Measurements from ENCODE around the gene MND1. TPM values are rescaled to one million over a fixed set of nuclear protein-coding genes. Genes with fewer than 3 reads are reported as not detected.

MND1 gene
- total RNA-seq, 4 donors from 2014 or later = not detected

GRCh38 chr4:153325558-153325957 is 18.9 kb upstream of the MND1 start:
- Histone ChIP-seq H3K4me1 (no peaks in the 10 kb centered on the region), H3K9me3 (no peaks in the 10 kb centered on the region), H3K27ac (no peak overlapping the region), H3K36me3 (peaks cover 12% of the 10 kb centered on the region), H3K27me3 (no peaks in the 10 kb centered on the region), H3K4me3 (no peak overlapping the region)
- 56% methylated on average over 2 of the region's 2 CpGs for WGBS
- DNase-seq (ENCODE audit: low spot score in 2 of 2) = no peak
- TF ChIP-seq EP300 (IDR thresholded peaks at IDR 0.05) = no peak
- TF ChIP-seq CTCF (IDR thresholded peaks at IDR 0.05) = no peak
- no peak for TF ChIP-seq POLR2AphosphoS5 (IDR thresholded peaks at IDR 0.05)
- no peak for TF ChIP-seq POLR2A (IDR thresholded peaks at IDR 0.05)

GRCh38 chr4:153326513-153326912 is 18.0 kb upstream of the MND1 start:
- H3K27me3 ChIP-seq = no peaks in the 10 kb centered on the region
- H3K4me1 ChIP-seq = no peaks in the 10 kb centered on the region
- no peak for TF ChIP-seq CTCF (IDR thresholded peaks at IDR 0.05)
- no peak for TF ChIP-seq EP300 (IDR thresholded peaks at IDR 0.05)
- TF ChIP-seq POLR2A (IDR thresholded peaks at IDR 0.05) = no peak
- no peak for TF ChIP-seq POLR2AphosphoS5 (IDR thresholded peaks at IDR 0.05)
- H3K9me3 ChIP-seq = no peaks in the 10 kb centered on the region
- H3K27ac ChIP-seq = no peak overlapping the region
- WGBS = 88% methylated on average over 11 of the region's 11 CpGs
- H3K4me3 ChIP-seq = no peak overlapping the region
- peaks cover 11% of the 10 kb centered on the region for H3K36me3 ChIP-seq
- no peak for DNase-seq (ENCODE audit: low spot score in 2 of 2)

GRCh38 chr4:153327247-153327646 is 17.2 kb upstream of the MND1 start:
- H3K27ac ChIP-seq = no peak overlapping the region
- no peak for TF ChIP-seq EP300 (IDR thresholded peaks at IDR 0.05)
- TF ChIP-seq CTCF (IDR thresholded peaks at IDR 0.05) = no peak
- TF ChIP-seq POLR2A (IDR thresholded peaks at IDR 0.05) = no peak
- no peak for TF ChIP-seq POLR2AphosphoS5 (IDR thresholded peaks at IDR 0.05)
- H3K4me3 ChIP-seq = no peak overlapping the region
- WGBS = 70% methylated on average over 1 of the region's 1 CpG
- H3K4me1 ChIP-seq = no peaks in the 10 kb centered on the region
- no peak for DNase-seq (ENCODE audit: low spot score in 2 of 2)
- no peaks in the 10 kb centered on the region for H3K27me3 ChIP-seq
- peaks cover 11% of the 10 kb centered on the region for H3K36me3 ChIP-seq
- H3K9me3 ChIP-seq = no peaks in the 10 kb centered on the region

- 97% methylated on average over 2 of the region's 2 CpGs for WGBS
- no peak overlapping the region for H3K4me3 ChIP-seq
Observed at GRCh38 chr4:153332936-153333335, 11.6 kb upstream of the MND1 start.

GRCh38 chr4:153333874-153334273 is 10.6 kb upstream of the MND1 start:
- Histone ChIP-seq H3K27ac (no peak overlapping the region), H3K4me1 (no peaks in the 10 kb centered on the region), H3K27me3 (no peaks in the 10 kb centered on the region), H3K4me3 (no peak overlapping the region), H3K9me3 (no peaks in the 10 kb centered on the region), H3K36me3 (peaks cover 11% of the 10 kb centered on the region)
- DNase-seq (ENCODE audit: low spot score in 2 of 2) = no peak
- no peak for TF ChIP-seq POLR2A (IDR thresholded peaks at IDR 0.05)
- no peak for TF ChIP-seq EP300 (IDR thresholded peaks at IDR 0.05)
- TF ChIP-seq POLR2AphosphoS5 (IDR thresholded peaks at IDR 0.05) = no peak
- no peak for TF ChIP-seq CTCF (IDR thresholded peaks at IDR 0.05)

More at GRCh38 chr4:153332936-153333335, 11.6 kb upstream of the MND1 start:
- Histone ChIP-seq H3K27ac (no peak overlapping the region), H3K27me3 (no peaks in the 10 kb centered on the region), H3K9me3 (no peaks in the 10 kb centered on the region), H3K4me1 (no peaks in the 10 kb centered on the region), H3K36me3 (peaks cover 11% of the 10 kb centered on the region)
- no peak for TF ChIP-seq POLR2A (IDR thresholded peaks at IDR 0.05)
- no peak for TF ChIP-seq POLR2AphosphoS5 (IDR thresholded peaks at IDR 0.05)
- no peak for TF ChIP-seq EP300 (IDR thresholded peaks at IDR 0.05)
- DNase-seq (ENCODE audit: low spot score in 2 of 2) = no peak

- H3K4me1 ChIP-seq = no peaks in the 10 kb centered on the region
- H3K27me3 ChIP-seq = no peaks in the 10 kb centered on the region
- WGBS = 52% methylated on average over 4 of the region's 4 CpGs
- H3K4me3 ChIP-seq = no peak overlapping the region
- no peak overlapping the region for H3K27ac ChIP-seq
- TF ChIP-seq POLR2A (IDR thresholded peaks at IDR 0.05) (no peak), CTCF (IDR thresholded peaks at IDR 0.05) (no peak)
- no peaks in the 10 kb centered on the region for H3K9me3 ChIP-seq
- peaks cover 4% of the 10 kb centered on the region for H3K36me3 ChIP-seq
- no peak for DNase-seq (ENCODE audit: low spot score in 2 of 2)
Observed at GRCh38 chr4:153335665-153336064, 8.8 kb upstream of the MND1 start.
